IPS-18c (cell line): ENCODE measurements around the gene MAP3K14.

ENCODE experiments used
- H3K4me3 ChIP-seq: 2 replicates; pipeline ENCODE4 v1.7.0; 2013; ENCODE audit warnings: low read depth, mild to moderate bottlenecking, low read length, moderate library complexity; ENCODE audit not compliant: insufficient read depth
- H3K9me3 ChIP-seq: one replicate; pipeline ENCODE4 v1.6.1; 2013; ENCODE audit warnings: mild to moderate bottlenecking, low read length, moderate library complexity; ENCODE audit not compliant: control insufficient read depth, insufficient read depth

The MAP3K14 gene

GRCh38 chr17:45238155-45238774 lies 78.6 kb downstream of the MAP3K14 start:
- H3K9me3 ChIP-seq: peaks cover 2% of the 10 kb centered on the region
- H3K4me3 ChIP-seq: no peak overlapping the region

- H3K9me3 ChIP-seq: peaks cover 2% of the 10 kb centered on the region
- no peak overlapping the region for H3K4me3 ChIP-seq
These were observed 79.1 kb downstream of the MAP3K14 start for GRCh38 chr17:45237686-45238085.

- no peak overlapping the region for H3K4me3 ChIP-seq
These were observed 80.6 kb downstream of the MAP3K14 start for GRCh38 chr17:45236282-45236606.

GRCh38 chr17:45235416-45236281 lies 81.2 kb downstream of the MAP3K14 start:
- Histone ChIP-seq H3K9me3 (peaks cover 2% of the 10 kb centered on the region), H3K4me3 (no peak overlapping the region)

More at GRCh38 chr17:45236282-45236606, 80.6 kb downstream of the MAP3K14 start:
- peaks cover 2% of the 10 kb centered on the region for H3K9me3 ChIP-seq

- H3K4me3 ChIP-seq: no peak overlapping the region
- H3K9me3 ChIP-seq: no peaks in the 10 kb centered on the region
These were observed 82.0 kb downstream of the MAP3K14 start for GRCh38 chr17:45234641-45235415.

GRCh38 chr17:45233423-45233924 lies 83.3 kb downstream of the MAP3K14 start:
- H3K4me3 ChIP-seq: no peak overlapping the region
- no peaks in the 10 kb centered on the region for H3K9me3 ChIP-seq

- no peak overlapping the region for H3K4me3 ChIP-seq
- H3K9me3 ChIP-seq: no peaks in the 10 kb centered on the region
These were observed 84.1 kb downstream of the MAP3K14 start for GRCh38 chr17:45232514-45233422.

GRCh38 chr17:45231481-45232116 lies 85.2 kb downstream of the MAP3K14 start:
- H3K4me3 ChIP-seq: no peak overlapping the region

GRCh38 chr17:45230787-45231480 lies 85.9 kb downstream of the MAP3K14 start:
- H3K9me3 ChIP-seq: no peaks in the 10 kb centered on the region
- H3K4me3 ChIP-seq: no peak overlapping the region

More at GRCh38 chr17:45231481-45232116, 85.2 kb downstream of the MAP3K14 start:
- H3K9me3 ChIP-seq: no peaks in the 10 kb centered on the region

- no peak overlapping the region for H3K4me3 ChIP-seq
- H3K9me3 ChIP-seq: no peaks in the 10 kb centered on the region
These were observed 86.4 kb downstream of the MAP3K14 start for GRCh38 chr17:45230410-45230786.

- H3K9me3 ChIP-seq: no peaks in the 10 kb centered on the region
- no peak overlapping the region for H3K4me3 ChIP-seq
These were observed 87.0 kb downstream of the MAP3K14 start for GRCh38 chr17:45229681-45230409.

- no peaks in the 10 kb centered on the region for H3K9me3 ChIP-seq
These were observed 87.9 kb downstream of the MAP3K14 start for GRCh38 chr17:45228763-45229539.

GRCh38 chr17:45227926-45228762 lies 88.7 kb downstream of the MAP3K14 start:
- no peaks in the 10 kb centered on the region for H3K9me3 ChIP-seq
- H3K4me3 ChIP-seq: no peak overlapping the region; the same call in 1 of the 2 replicates

More at GRCh38 chr17:45228763-45229539, 87.9 kb downstream of the MAP3K14 start:
- H3K4me3 ChIP-seq: no peak overlapping the region
